Occipital lobe (tissue), 2 donors: ENCODE measurements around the gene ITFG1. TPM values are rescaled to one million over a fixed set of nuclear protein-coding genes. Genes with fewer than 3 reads are reported as not detected.
"Not testable (repeated sequence)": the region's sequence is repeated elsewhere in the genome, so short reads cannot be mapped to it uniquely, and the experiment has no call there.

ENCODE experiments used
- DNase-seq: peaks from one replicate; lab custom pipeline; 2025; lab: John Stamatoyannopoulos, UW
- total RNA-seq: library from RNA; depleted of rRNA; stranded (reverse); fragments of >200 nt; gene quantifications from one replicate; pipeline ENCODE4 v1.2.3, GENCODE V29; 2014

Gene ITFG1
- total RNA-seq, 1 donor from 2014 or later, result 187 TPM

- no peak for DNase-seq
Observed at GRCh38 chr16:47158992-47159391, 301.9 kb downstream of the ITFG1 start.

- DNase-seq, result no peak
Observed at GRCh38 chr16:47156680-47157215, 304.1 kb downstream of the ITFG1 start.

GRCh38 chr16:47152501-47152900 is 308.4 kb downstream of the ITFG1 start:
- DNase-seq, result not testable (repeated sequence)

GRCh38 chr16:47150067-47150466 is 310.8 kb downstream of the ITFG1 start:
- no peak for DNase-seq

GRCh38 chr16:47144559-47144877 is 316.3 kb downstream of the ITFG1 start:
- DNase-seq, result no peak

- peak; percentile 34 for DNase-seq
Observed at GRCh38 chr16:47143677-47144558, 316.9 kb downstream of the ITFG1 start, which contains the start of gene NETO2. TSS of gene NETO2 (minus strand) at chr16:47143945. CDS start at chr16:47143612, 333 bp downstream.

- DNase-seq, result peak; percentile 30
Observed at GRCh38 chr16:47142821-47143676, 317.8 kb downstream of the ITFG1 start.

GRCh38 chr16:47142486-47142820 is 318.4 kb downstream of the ITFG1 start:
- no peak for DNase-seq

- DNase-seq, result peak; percentile 89
Observed at GRCh38 chr16:47141773-47142485, 318.9 kb downstream of the ITFG1 start.

- DNase-seq, result no peak
Observed at GRCh38 chr16:47140686-47141085, 320.2 kb downstream of the ITFG1 start.

- DNase-seq, result no peak
Observed at GRCh38 chr16:47139561-47140185, 321.2 kb downstream of the ITFG1 start.

GRCh38 chr16:47137925-47138324 is 322.9 kb downstream of the ITFG1 start:
- DNase-seq, result not testable (repeated sequence)

- no peak for DNase-seq
Observed at GRCh38 chr16:47136099-47136842, 324.6 kb downstream of the ITFG1 start.

- DNase-seq, result no peak
Observed at GRCh38 chr16:47134550-47134949, 326.3 kb downstream of the ITFG1 start.

GRCh38 chr16:47132308-47132707 is 328.6 kb downstream of the ITFG1 start:
- no peak for DNase-seq

GRCh38 chr16:47129755-47130435 is 331.0 kb downstream of the ITFG1 start:
- DNase-seq, result no peak

- no peak for DNase-seq
Observed at GRCh38 chr16:47127541-47127940, 333.3 kb downstream of the ITFG1 start.

- DNase-seq, result no peak
Observed at GRCh38 chr16:47125757-47126156, 335.1 kb downstream of the ITFG1 start.

- DNase-seq, result no peak
Observed at GRCh38 chr16:47113130-47113529, 347.7 kb downstream of the ITFG1 start.

- DNase-seq, result no peak
Observed at GRCh38 chr16:47110939-47111338, 349.9 kb downstream of the ITFG1 start.
